GM23338 (cell line): Measurements from ENCODE around the gene TTBK1. TPM values are rescaled to one million over a fixed set of nuclear protein-coding genes. Genes with fewer than 3 reads are reported as not detected.

ENCODE experiments used
- ATAC-seq: fragments of 200-7000 bp; cut with Tn5 transposase; 3 replicates; pipeline ENCODE4 v1.9.1; 2020
- DNase-seq: peaks from one replicate; pipeline ENCODE4 v3.0.0-alpha.2; 2015; ENCODE audit warnings: low spot score
- H2AFZ ChIP-seq: fragments of 200-600 bp; sonication (generic); 2 replicates; pipeline ENCODE4 v1.8.0; 2016; ENCODE audit warnings: antibody characterized with exemption, mild to moderate bottlenecking, moderate library complexity
- H3F3A ChIP-seq: fragments of 200-600 bp; sonication (generic); replicated peaks from 2 replicates; pipeline ENCODE4 v1.8.0; 2017; ENCODE audit warnings: antibody characterized with exemption, mixed run types, low read depth
- H3K27ac ChIP-seq: fragments of 200-600 bp; sonication (generic); 2 replicates; pipeline ENCODE4 v1.6.1; 2016; ENCODE audit warnings: low read depth
- H3K27me3 ChIP-seq: fragments of 200-600 bp; sonication (generic); 2 replicates; pipeline ENCODE4 v1.8.0; 2016; ENCODE audit warnings: mild to moderate bottlenecking, mixed run types, moderate library complexity; ENCODE audit not compliant: insufficient read depth
- H3K36me3 ChIP-seq: fragments of 200-600 bp; sonication (generic); 2 replicates; pipeline ENCODE4 v1.8.0; 2016; ENCODE audit warnings: mild to moderate bottlenecking; ENCODE audit not compliant: insufficient read depth
- H3K4me1 ChIP-seq: fragments of 200-600 bp; sonication (generic); 2 replicates; pipeline ENCODE4 v1.8.0; 2016; ENCODE audit warnings: mild to moderate bottlenecking, moderate library complexity; ENCODE audit not compliant: insufficient read depth
- H3K4me2 ChIP-seq: fragments of 200-600 bp; sonication (generic); 2 replicates; pipeline ENCODE4 v1.7.1; 2017; ENCODE audit warnings: mixed run types
- H3K4me3 ChIP-seq: fragments of 200-600 bp; sonication (generic); 2 replicates; pipeline ENCODE4 v1.6.1; 2016; ENCODE audit warnings: mixed run types
- H3K79me2 ChIP-seq: fragments of 200-600 bp; sonication (generic); replicated peaks from 2 replicates; pipeline ENCODE4 v1.8.0; 2017; ENCODE audit warnings: mild to moderate bottlenecking; ENCODE audit not compliant: insufficient read depth
- H3K9me2 ChIP-seq: fragments of 200-600 bp; sonication (generic); 2 replicates; pipeline ENCODE4 v1.8.0; 2017; ENCODE audit not compliant: insufficient read depth
- H4K20me1 ChIP-seq: fragments of 200-600 bp; sonication (generic); replicated peaks from 2 replicates; pipeline ENCODE4 v1.8.0; 2017; ENCODE audit warnings: mild to moderate bottlenecking; ENCODE audit not compliant: insufficient read depth
- H3K27ac Mint-ChIP-seq: 2 replicates; pipeline ENCODE4 v1.8.0; 2020; ENCODE audit warnings: inconsistent platforms, mild to moderate bottlenecking, moderate library complexity, mixed read lengths
- H3K27me3 Mint-ChIP-seq: 3 replicates; pipeline ENCODE4 v1.8.0; 2022; ENCODE audit warnings: low read depth, mild to moderate bottlenecking, moderate library complexity, mixed read lengths, inconsistent platforms; ENCODE audit not compliant: insufficient read depth, poor library complexity
- H3K36me3 Mint-ChIP-seq: 3 replicates; pipeline ENCODE4 v1.8.0; 2021; ENCODE audit warnings: low read depth, mild to moderate bottlenecking, inconsistent platforms, moderate library complexity, mixed read lengths
- H3K4me1 Mint-ChIP-seq: 3 replicates; pipeline ENCODE4 v1.8.0; 2020; ENCODE audit warnings: mild to moderate bottlenecking, inconsistent platforms, mixed read lengths
- H3K4me3 Mint-ChIP-seq: 3 replicates; pipeline ENCODE4 v1.8.0; 2021; ENCODE audit warnings: moderate library complexity, mild to moderate bottlenecking, inconsistent platforms, mixed read lengths
- H3K9me3 Mint-ChIP-seq: 3 replicates; pipeline ENCODE4 v1.8.0; 2020; ENCODE audit warnings: moderate library complexity, mild to moderate bottlenecking, inconsistent platforms, mixed read lengths
- CREB1 ChIP-seq: fragments of 250-450 bp; sonication (Bioruptor Pico); IDR thresholded peaks from 2 replicates; pipeline ENCODE4 v1.5.0; 2020; ENCODE audit warnings: low read depth, mild to moderate bottlenecking, moderate library complexity
- ETS1 ChIP-seq: IDR thresholded peaks from 2 replicates; pipeline ENCODE4 v1.6.1; 2016; ENCODE audit warnings: antibody characterized with exemption
- EZH2 ChIP-seq: fragments of 200-600 bp; sonication (generic); IDR thresholded peaks from one replicate; pipeline ENCODE4 v1.8.0; 2017; ENCODE audit warnings: antibody characterized with exemption, mild to moderate bottlenecking, low read depth; ENCODE audit not compliant: unreplicated experiment
- EZH2phosphoT487 ChIP-seq: fragments of 200-600 bp; sonication (generic); IDR thresholded peaks from one replicate; pipeline ENCODE4 v1.8.1; 2018; ENCODE audit warnings: antibody characterized with exemption; ENCODE audit not compliant: unreplicated experiment
- NANOG ChIP-seq: IDR thresholded peaks from 2 replicates; pipeline ENCODE4 v1.6.1; 2016; ENCODE audit warnings: antibody characterized with exemption, borderline replicate concordance
- POLR2AphosphoS5 ChIP-seq: IDR thresholded peaks from 2 replicates; pipeline ENCODE4 v1.6.1; 2016; ENCODE audit warnings: antibody characterized with exemption, low read depth
- REST ChIP-seq: IDR thresholded peaks from one replicate; pipeline ENCODE4 v1.6.1; 2018; ENCODE audit warnings: antibody characterized with exemption; ENCODE audit not compliant: unreplicated experiment
- polyA plus RNA-seq: library from polyadenylated mRNA; unstranded; fragments of >200 nt; fragmentation: Nextera tagmentation; extraction: Ambion mirVana; gene quantifications from 2 replicates; pipeline ENCODE4 v1.2.1, GENCODE V29; 2016
- total RNA-seq: library from RNA; depleted of rRNA; stranded (reverse); fragments of >200 nt; shearing (Covaris generic); gene quantifications from 2 replicates; pipeline ENCODE4 v1.2.3, GENCODE V29; 2014
- TF ChIP-seq, protein P1 (sequence below), 2 experiments: fragments of 200-600 bp in 1 of 2; sonication (generic) in 1 of 2; conservative IDR thresholded peaks; 2 replicates each; pipeline versions ENCODE4 v1.5.1 to v1.6.1; 2016 to 2017; ENCODE audit warnings: antibody characterized with exemption in 2 of 2, low read depth in 2 of 2, mild to moderate bottlenecking in 2 of 2, moderate library complexity in 1 of 2

Gene TTBK1
- total and polyA plus RNA-seq, 2 experiments from 2014 or later, result 0.29 to 1.1 TPM

DNA sequence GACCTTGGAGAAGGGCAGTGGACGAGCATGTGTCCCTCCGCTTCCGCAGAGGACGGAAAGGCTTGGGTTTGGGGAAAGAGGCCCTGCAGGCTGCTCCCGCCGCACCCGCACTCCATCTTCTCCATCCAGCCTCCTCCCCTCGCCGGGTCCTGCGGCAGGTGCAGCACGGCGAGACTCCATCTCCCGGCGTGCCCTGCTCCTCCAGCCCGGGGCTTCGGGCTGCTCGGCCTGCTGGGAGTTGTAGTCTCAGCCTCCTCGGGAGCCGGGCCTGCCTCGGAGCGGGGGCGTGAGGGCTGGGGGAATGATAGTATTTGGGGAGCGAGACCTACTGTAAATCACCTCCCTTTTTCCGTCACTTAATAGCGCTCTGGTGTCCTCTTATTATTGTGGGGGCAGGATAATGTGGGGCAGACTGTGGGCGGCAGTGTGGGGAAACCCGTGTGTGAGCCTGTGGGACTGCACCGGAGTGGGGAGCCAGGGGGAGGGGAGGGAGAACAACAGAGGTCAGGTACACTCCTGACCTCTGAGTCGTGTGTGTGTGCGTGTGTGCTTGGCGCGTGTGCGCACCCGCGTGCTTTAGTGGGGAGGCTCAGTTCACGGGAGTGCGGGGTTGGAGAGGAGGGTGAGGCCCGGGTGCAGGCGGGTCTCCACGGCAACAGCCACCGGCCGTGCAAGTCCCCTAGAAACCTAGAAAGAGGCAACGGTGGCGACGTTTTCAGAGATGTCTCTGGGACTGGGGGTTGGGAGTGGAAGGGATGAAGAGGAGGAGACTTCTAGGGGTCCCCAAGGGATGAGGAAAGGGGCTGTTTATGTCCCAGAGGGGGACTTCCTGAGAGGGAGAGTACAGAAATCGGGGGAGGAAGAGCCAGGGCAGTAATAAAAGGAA, 4.1 kb downstream of the TTBK1 start:
- H3K4me1 Mint-ChIP-seq, result peaks cover 20% of the 10 kb centered on the region

DNA sequence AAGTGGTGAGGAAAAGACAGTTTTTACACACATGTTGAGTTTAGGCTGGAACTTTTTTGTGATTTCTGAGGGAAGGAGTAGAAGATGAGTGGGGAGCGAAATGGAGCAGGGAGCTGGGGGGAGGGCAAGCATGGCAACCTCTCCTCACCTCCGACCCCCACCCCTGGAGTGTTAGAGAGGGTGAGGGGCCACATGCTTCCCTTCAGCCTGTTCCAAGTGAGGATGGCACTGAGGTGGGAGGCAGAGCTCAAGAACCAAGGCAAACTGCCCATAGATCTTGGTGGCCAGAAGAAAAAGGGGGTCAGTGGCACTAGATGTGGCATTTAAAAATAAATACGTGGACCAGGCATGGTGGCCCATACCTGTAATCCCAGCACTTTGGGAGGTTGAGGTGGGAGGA, 4.8 kb downstream of the TTBK1 start:
- no peaks in the 10 kb centered on the region for H3K9me2 ChIP-seq
- Mint-ChIP-seq H3K4me1 (peaks cover 20% of the 10 kb centered on the region), H3K4me3 (no peak overlapping the region; the same call in 1 of the 3 replicates), H3K36me3 (no peaks in the 10 kb centered on the region), H3K9me3 (no peaks in the 10 kb centered on the region), H3K27ac (no peak overlapping the region), H3K27me3 (peaks cover 18% of the 10 kb centered on the region)
- H3K36me3 ChIP-seq, result no peaks in the 10 kb centered on the region
- peak overlapping the region; percentile 100 for H2AFZ ChIP-seq
- peaks cover 3% of the 10 kb centered on the region; the same call in 1 of the 2 replicates for H3F3A ChIP-seq
- peak overlapping the region; percentile 97 for H3K4me2 ChIP-seq
- peaks cover 25% of the 10 kb centered on the region for H3K4me1 ChIP-seq
- H3K27ac ChIP-seq, result no peak overlapping the region
- peaks cover 38% of the 10 kb centered on the region for H3K27me3 ChIP-seq
- DNase-seq (no peak), ATAC-seq (no peak)
- no peaks in the 10 kb centered on the region for H4K20me1 ChIP-seq
- peak overlapping the region; percentile 70 for H3K4me3 ChIP-seq
- no peaks in the 10 kb centered on the region for H3K79me2 ChIP-seq
- no peak for TF ChIP-seq CREB1 (CRISPR knock-in tag)
- TF ChIP-seq NANOG, result no peak
- no peak for TF ChIP-seq EZH2
- no peak for TF ChIP-seq REST
- no peak for TF ChIP-seq EZH2phosphoT487
- TF ChIP-seq ETS1, result no peak
- TF ChIP-seq, protein P1, sequence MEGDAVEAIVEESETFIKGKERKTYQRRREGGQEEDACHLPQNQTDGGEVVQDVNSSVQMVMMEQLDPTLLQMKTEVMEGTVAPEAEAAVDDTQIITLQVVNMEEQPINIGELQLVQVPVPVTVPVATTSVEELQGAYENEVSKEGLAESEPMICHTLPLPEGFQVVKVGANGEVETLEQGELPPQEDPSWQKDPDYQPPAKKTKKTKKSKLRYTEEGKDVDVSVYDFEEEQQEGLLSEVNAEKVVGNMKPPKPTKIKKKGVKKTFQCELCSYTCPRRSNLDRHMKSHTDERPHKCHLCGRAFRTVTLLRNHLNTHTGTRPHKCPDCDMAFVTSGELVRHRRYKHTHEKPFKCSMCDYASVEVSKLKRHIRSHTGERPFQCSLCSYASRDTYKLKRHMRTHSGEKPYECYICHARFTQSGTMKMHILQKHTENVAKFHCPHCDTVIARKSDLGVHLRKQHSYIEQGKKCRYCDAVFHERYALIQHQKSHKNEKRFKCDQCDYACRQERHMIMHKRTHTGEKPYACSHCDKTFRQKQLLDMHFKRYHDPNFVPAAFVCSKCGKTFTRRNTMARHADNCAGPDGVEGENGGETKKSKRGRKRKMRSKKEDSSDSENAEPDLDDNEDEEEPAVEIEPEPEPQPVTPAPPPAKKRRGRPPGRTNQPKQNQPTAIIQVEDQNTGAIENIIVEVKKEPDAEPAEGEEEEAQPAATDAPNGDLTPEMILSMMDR (conservative IDR thresholded peaks at IDR 0.05; ENCODE audit: low read depth in 2 of 2), result no peak

More for the DNA sequence above, 4.1 kb downstream of the TTBK1 start:
- Mint-ChIP-seq H3K27me3 (peaks cover 14% of the 10 kb centered on the region), H3K9me3 (no peaks in the 10 kb centered on the region), H3K4me3 (no peak overlapping the region; the same call in 1 of the 3 replicates), H3K36me3 (no peaks in the 10 kb centered on the region), H3K27ac (peak overlapping the region; percentile 93)
- Histone ChIP-seq H3K4me3 (peak overlapping the region; percentile 70), H3K4me1 (peaks cover 25% of the 10 kb centered on the region), H3K27me3 (peaks cover 46% of the 10 kb centered on the region), H3K9me2 (no peaks in the 10 kb centered on the region), H3K79me2 (no peaks in the 10 kb centered on the region), H2AFZ (peak overlapping the region; percentile 100), H4K20me1 (no peaks in the 10 kb centered on the region), H3K27ac (0 out of 2 replicates have a peak overlapping the region, but pooled peaks have one; percentile 46), H3K4me2 (peak overlapping the region; percentile 97), H3K36me3 (no peaks in the 10 kb centered on the region), H3F3A (peaks cover 7% of the 10 kb centered on the region; the same call in 1 of the 2 replicates)
- peak; percentile 91 for ATAC-seq
- TF ChIP-seq CREB1 (CRISPR knock-in tag) (peak; percentile 31; the same call in 1 of the 2 replicates), ETS1 (peak; percentile 98), POLR2AphosphoS5 (peak; percentile 7)
- TF ChIP-seq, protein P1 (conservative IDR thresholded peaks at IDR 0.05; ENCODE audit: low read depth in 2 of 2), result no peak
- peak; percentile 95 for DNase-seq
